Neuronal stem cell (in vitro differentiated cells): ENCODE measurements around the gene ARHGAP26.

Experiments used
- DNase-seq: peaks from one replicate; pipeline ENCODE4 v3.0.0-alpha.2; 2013; ENCODE audit warnings: low spot score
- H2AFZ ChIP-seq: one replicate; pipeline ENCODE4 v1.6.1; 2013; ENCODE audit warnings: mild to moderate bottlenecking, low read length, inconsistent platforms
- H2AK5ac ChIP-seq: 2 replicates; pipeline ENCODE4 v1.6.1; 2013; ENCODE audit warnings: low read depth, mild to moderate bottlenecking, inconsistent platforms, low read length, moderate library complexity, mixed read lengths
- H2BK120ac ChIP-seq: 2 replicates; pipeline ENCODE4 v1.6.1; 2013; ENCODE audit warnings: low read depth, mild to moderate bottlenecking, inconsistent platforms, low read length, moderate library complexity, mixed read lengths
- H2BK12ac ChIP-seq: one replicate; pipeline ENCODE4 v1.6.1; 2013; ENCODE audit warnings: low read length, inconsistent platforms
- H2BK15ac ChIP-seq: 2 replicates; pipeline ENCODE4 v1.6.1; 2013; ENCODE audit warnings: mild to moderate bottlenecking, low read length, inconsistent platforms, mixed read lengths
- H2BK5ac ChIP-seq: one replicate; pipeline ENCODE4 v1.6.1; 2013; ENCODE audit warnings: inconsistent platforms, mild to moderate bottlenecking, low read length, moderate library complexity
- H3K14ac ChIP-seq: one replicate; pipeline ENCODE4 v1.6.1; 2013; ENCODE audit warnings: low read length, inconsistent platforms
- H3K18ac ChIP-seq: 2 replicates; pipeline ENCODE4 v1.6.1; 2013; ENCODE audit warnings: low read length, inconsistent platforms
- H3K23ac ChIP-seq: 2 replicates; pipeline ENCODE4 v1.6.1; 2013; ENCODE audit warnings: low read depth, mild to moderate bottlenecking, mixed read lengths, low read length, inconsistent platforms; ENCODE audit not compliant: poor library complexity
- H3K27ac ChIP-seq: replicated peaks from 3 replicates; pipeline ENCODE4 v1.5.1; 2013; ENCODE audit warnings: low read length, inconsistent platforms
- H3K27me3 ChIP-seq, 3 experiments: 2 replicates each; pipeline ENCODE4 v1.6.1; 2013; ENCODE audit warnings: low read length in 3 of 3, mild to moderate bottlenecking in 2 of 3, inconsistent platforms in 1 of 3, low read depth in 1 of 3, mixed read lengths in 1 of 3, moderate library complexity in 1 of 3; ENCODE audit not compliant: control insufficient read depth in 3 of 3, insufficient read depth in 3 of 3
- H3K36me3 ChIP-seq, 2 donors: replicated peaks in 1 of 2; 2 replicates each; pipeline ENCODE4 v1.6.1; 2013; ENCODE audit warnings: low read length in 2 of 2; ENCODE audit not compliant: control insufficient read depth in 2 of 2, insufficient read depth in 2 of 2
- H3K4ac ChIP-seq: 2 replicates; pipeline ENCODE4 v1.6.1; 2013; ENCODE audit warnings: inconsistent platforms, mild to moderate bottlenecking, low read length, moderate library complexity
- H3K4me1 ChIP-seq, 2 donors: 1 replicate in 1 of 2; 2 replicates in 1 of 2; pipeline ENCODE4 v1.6.1; 2013; ENCODE audit warnings: low read length in 2 of 2, low read depth in 1 of 2; ENCODE audit not compliant: control insufficient read depth in 2 of 2, insufficient read depth in 1 of 2
- H3K4me2 ChIP-seq: one replicate; pipeline ENCODE4 v1.6.1; 2013; ENCODE audit warnings: mild to moderate bottlenecking, low read length, inconsistent platforms; ENCODE audit not compliant: insufficient read depth, poor library complexity, severe bottlenecking
- H3K4me3 ChIP-seq, 2 donors: 2 replicates each; pipeline ENCODE4 v1.5.1; 2013; ENCODE audit warnings: low read length in 2 of 2, mild to moderate bottlenecking in 2 of 2, inconsistent platforms in 1 of 2, moderate library complexity in 1 of 2
- H3K79me1 ChIP-seq: one replicate; pipeline ENCODE4 v1.6.1; 2013; ENCODE audit warnings: low read depth, mild to moderate bottlenecking, inconsistent platforms, low read length, moderate library complexity
- H3K9ac ChIP-seq: one replicate; pipeline ENCODE4 v1.6.1; 2013; ENCODE audit warnings: mild to moderate bottlenecking, low read depth, low read length, inconsistent platforms; ENCODE audit not compliant: poor library complexity
- H3K9me3 ChIP-seq, 2 donors: replicated peaks in 1 of 2; 2 replicates each; pipeline versions ENCODE3 to v1.6.1; 2013; ENCODE audit warnings: low read length in 2 of 2, mild to moderate bottlenecking in 2 of 2, inconsistent platforms in 1 of 2, low read depth in 1 of 2, mixed read lengths in 1 of 2, moderate library complexity in 1 of 2; ENCODE audit not compliant: control insufficient read depth in 2 of 2, insufficient read depth in 1 of 2
- H4K8ac ChIP-seq: one replicate; pipeline ENCODE4 v1.6.1; 2013; ENCODE audit warnings: low read depth, mild to moderate bottlenecking, inconsistent platforms, low read length, moderate library complexity
- H4K91ac ChIP-seq: one replicate; pipeline ENCODE4 v1.6.1; 2013; ENCODE audit warnings: low read length, low read depth, mild to moderate bottlenecking, inconsistent platforms; ENCODE audit not compliant: poor library complexity
- WGBS, 2 donors: extraction: QIAGEN DNeasy Blood & Tissue Kit; methylation state at CpG; one replicate each; pipeline ENCODE4 v1.1.7; 2013; ENCODE audit warnings: missing lambda C conversion rate in 2 of 2, mixed read lengths in 1 of 2; ENCODE audit not compliant: insufficient read length in 2 of 2, insufficient replicate concordance in 1 of 2; ENCODE audit errors: extremely low coverage in 2 of 2; 5-methylcytosine and 5-hydroxymethylcytosine counted together

Gene ARHGAP26

DNA sequence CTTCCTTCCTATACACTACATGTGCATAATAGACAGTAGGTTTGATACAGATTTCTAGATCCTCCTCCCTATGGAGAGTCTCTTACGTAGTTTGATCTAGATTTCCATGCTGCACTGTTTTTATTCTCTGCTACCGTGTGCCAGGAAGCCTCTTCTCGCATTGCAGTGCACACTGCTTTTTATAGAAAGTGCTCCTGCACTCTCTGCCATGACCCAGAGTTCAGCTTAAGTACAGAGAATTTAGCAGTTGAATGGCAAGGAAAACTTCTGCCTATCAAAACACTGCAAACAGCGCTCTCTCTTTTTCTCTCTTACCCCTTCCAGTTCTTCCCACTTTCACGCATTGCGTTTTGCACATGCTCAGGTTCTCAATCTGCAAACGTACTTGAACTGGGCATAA is 187.4 kb downstream of the ARHGAP26 start:
- no peak overlapping the region for H2BK12ac ChIP-seq
- no peak overlapping the region for H3K9ac ChIP-seq
- no peaks in the 10 kb centered on the region for H3K4me1 ChIP-seq
- WGBS, 2 donors = no CpG with 5 or more reads among the region's 7 CpGs
- H3K4me2 ChIP-seq = no peak overlapping the region
- H2BK15ac ChIP-seq = no peak overlapping the region
- no peaks in the 10 kb centered on the region for H3K79me1 ChIP-seq
- H4K91ac ChIP-seq = no peak overlapping the region
- no peak overlapping the region for H4K8ac ChIP-seq
- H3K27ac ChIP-seq = no peak overlapping the region
- no peak for DNase-seq
- no peak overlapping the region for H3K23ac ChIP-seq
- no peak overlapping the region for H3K4ac ChIP-seq
- peak overlapping the region; percentile 9 for H2AFZ ChIP-seq
- peaks cover 0 to 3% of the 10 kb centered on the region in 2 donors for H3K9me3 ChIP-seq
- H3K18ac ChIP-seq = no peak overlapping the region
- no peak overlapping the region for H2BK120ac ChIP-seq
- H2BK5ac ChIP-seq = no peak overlapping the region
- peaks cover 0 to 2% (median 0%) of the 10 kb centered on the region in 3 experiments for H3K27me3 ChIP-seq
- H3K4me3 ChIP-seq = no peak overlapping the region
- H3K14ac ChIP-seq = no peak overlapping the region
- no peaks in the 10 kb centered on the region for H3K36me3 ChIP-seq
- H2AK5ac ChIP-seq = no peak overlapping the region

DNA sequence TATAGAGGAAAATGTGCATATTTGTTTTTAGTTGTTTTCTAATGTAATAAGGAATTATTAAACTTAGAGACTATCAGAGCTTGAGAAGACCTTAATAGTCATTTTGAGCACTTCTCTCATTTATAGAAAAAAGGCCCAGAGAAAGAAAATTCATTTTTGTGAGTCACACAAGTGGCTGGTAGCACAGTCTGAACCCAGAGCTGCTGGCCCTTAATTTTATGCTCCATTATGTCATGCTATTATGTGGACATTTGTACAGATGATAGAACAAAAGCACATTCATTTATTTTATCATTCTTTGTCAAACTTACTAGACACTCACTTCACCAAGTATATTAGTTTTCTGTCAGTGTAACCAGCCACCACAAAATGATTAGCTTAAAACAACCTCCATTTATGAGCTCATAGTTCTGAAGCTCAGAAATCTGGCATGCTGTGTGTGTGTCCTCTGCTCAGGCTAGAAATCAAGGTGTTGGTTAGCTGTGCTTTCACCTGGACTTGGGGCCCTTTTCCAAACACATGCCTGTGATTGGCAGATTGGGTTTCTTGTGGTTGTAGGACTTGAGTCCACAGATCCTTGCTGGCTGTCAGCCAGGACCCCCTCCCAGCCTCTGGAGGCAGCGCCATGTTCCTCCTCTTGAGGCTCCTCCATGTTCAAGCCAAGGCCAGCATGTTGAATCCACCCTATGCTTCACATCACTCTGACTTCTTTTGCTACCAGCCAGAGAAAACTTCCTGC is 188.9 kb downstream of the ARHGAP26 start:
- no peak overlapping the region for H2AK5ac ChIP-seq
- H4K8ac ChIP-seq = no peak overlapping the region
- WGBS, 2 donors = no CpG with 5 or more reads among the region's 1 CpG
- no peak overlapping the region for H2BK120ac ChIP-seq
- H3K27me3 ChIP-seq = peaks cover 0 to 2% (median 0%) of the 10 kb centered on the region in 3 experiments
- no peaks in the 10 kb centered on the region for H3K36me3 ChIP-seq
- no peak overlapping the region for H2BK12ac ChIP-seq
- no peak overlapping the region for H3K4me2 ChIP-seq
- no peak overlapping the region for H2AFZ ChIP-seq
- H4K91ac ChIP-seq = no peak overlapping the region
- no peak overlapping the region for H2BK15ac ChIP-seq
- no peak overlapping the region for H3K14ac ChIP-seq
- H3K23ac ChIP-seq = no peak overlapping the region
- no peak overlapping the region for H2BK5ac ChIP-seq
- DNase-seq = no peak
- H3K27ac ChIP-seq = no peak overlapping the region
- H3K18ac ChIP-seq = no peak overlapping the region
- H3K9me3 ChIP-seq = peaks cover 0 to 3% of the 10 kb centered on the region in 2 donors
- no peak overlapping the region for H3K4me3 ChIP-seq
- no peak overlapping the region for H3K4ac ChIP-seq
- no peak overlapping the region for H3K9ac ChIP-seq
- H3K4me1 ChIP-seq = no peaks in the 10 kb centered on the region
- no peaks in the 10 kb centered on the region for H3K79me1 ChIP-seq

DNA sequence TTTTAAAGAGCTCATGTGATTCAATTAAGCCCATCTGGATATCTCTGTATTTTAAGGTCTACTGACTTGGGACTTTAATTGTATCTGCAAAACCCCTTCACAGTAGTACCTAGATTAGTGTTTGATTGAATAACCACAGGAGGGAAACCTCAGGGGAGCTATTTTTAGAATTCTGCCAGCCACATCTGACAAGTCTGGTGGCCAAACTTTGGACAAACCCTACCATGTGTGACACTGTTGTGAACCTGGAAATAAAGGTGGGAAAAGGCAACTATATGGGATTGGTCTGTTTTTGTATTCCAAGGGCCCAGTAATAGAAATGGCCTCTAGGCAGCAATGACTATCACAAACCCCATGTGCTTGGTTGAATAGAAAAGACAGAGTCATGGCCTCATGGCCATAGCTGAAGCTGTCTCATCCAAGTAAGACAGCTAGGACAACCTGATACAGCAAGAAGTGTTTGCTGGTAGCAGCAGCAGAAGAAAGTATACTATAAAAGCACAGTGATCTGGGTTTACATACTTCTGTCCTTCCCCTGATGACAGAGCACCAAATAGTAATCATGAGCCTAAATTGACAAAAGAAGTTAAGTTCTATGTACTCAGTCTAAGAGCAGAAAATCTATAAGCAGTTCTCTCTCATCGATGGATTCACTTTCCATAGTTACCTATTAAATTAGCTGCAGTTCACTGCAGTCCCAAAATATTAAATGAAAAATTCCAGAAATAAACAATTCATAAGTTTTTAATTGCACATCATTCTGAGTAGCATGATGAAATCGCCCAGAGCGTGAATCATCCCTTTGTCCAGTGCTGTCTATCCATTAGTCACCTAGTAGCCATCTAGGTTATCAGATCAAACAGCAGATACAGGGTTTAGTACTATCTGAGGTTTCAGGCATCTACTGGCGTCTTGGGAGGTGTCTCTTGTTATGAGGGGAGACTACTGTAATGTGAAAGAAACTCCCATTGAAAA is 189.8 kb downstream of the ARHGAP26 start:
- no peak overlapping the region for H2BK5ac ChIP-seq
- no peak overlapping the region for H3K18ac ChIP-seq
- H3K4me1 ChIP-seq = no peaks in the 10 kb centered on the region
- no peak overlapping the region for H2BK120ac ChIP-seq
- H3K27me3 ChIP-seq = peaks cover 0 to 2% (median 0%) of the 10 kb centered on the region in 3 experiments
- no peaks in the 10 kb centered on the region for H3K36me3 ChIP-seq
- peaks cover 0 to 3% of the 10 kb centered on the region in 2 donors for H3K9me3 ChIP-seq
- no peak overlapping the region for H2BK12ac ChIP-seq
- H3K23ac ChIP-seq = no peak overlapping the region
- H2AK5ac ChIP-seq = no peak overlapping the region
- WGBS, 2 donors = no CpG with 5 or more reads among the region's 4 CpGs
- H3K4me3 ChIP-seq = no peak overlapping the region
- H3K14ac ChIP-seq = no peak overlapping the region
- H4K91ac ChIP-seq = no peak overlapping the region
- H3K9ac ChIP-seq = no peak overlapping the region
- no peak overlapping the region for H4K8ac ChIP-seq
- no peak overlapping the region for H3K4me2 ChIP-seq
- no peak for DNase-seq
- no peaks in the 10 kb centered on the region for H3K79me1 ChIP-seq
- H3K27ac ChIP-seq = no peak overlapping the region
- H2AFZ ChIP-seq = no peak overlapping the region
- H2BK15ac ChIP-seq = no peak overlapping the region
- no peak overlapping the region for H3K4ac ChIP-seq
